Uterus (tissue), 2 donors: ENCODE results near the gene KLF1.

ENCODE experiments used
- POLR2A ChIP-seq, 2 donors: fragments of 450-650 bp; IDR thresholded peaks; one replicate each; pipeline ENCODE4 v1.6.1; 2016; ENCODE audit warnings: antibody characterized with exemption in 2 of 2, mild to moderate bottlenecking in 1 of 2, moderate library complexity in 1 of 2
- TF ChIP-seq, protein P1 (sequence below), 4 experiments: fragments of 200-600 bp in 2 of 4; fragments of 450-650 bp in 2 of 4; sonication (generic) in 2 of 4; IDR thresholded peaks; one replicate each; pipeline ENCODE4 v1.5.1; 2016 to 2019; ENCODE audit warnings: antibody characterized with exemption in 4 of 4, mild to moderate bottlenecking in 2 of 4, moderate library complexity in 1 of 4

DNA sequence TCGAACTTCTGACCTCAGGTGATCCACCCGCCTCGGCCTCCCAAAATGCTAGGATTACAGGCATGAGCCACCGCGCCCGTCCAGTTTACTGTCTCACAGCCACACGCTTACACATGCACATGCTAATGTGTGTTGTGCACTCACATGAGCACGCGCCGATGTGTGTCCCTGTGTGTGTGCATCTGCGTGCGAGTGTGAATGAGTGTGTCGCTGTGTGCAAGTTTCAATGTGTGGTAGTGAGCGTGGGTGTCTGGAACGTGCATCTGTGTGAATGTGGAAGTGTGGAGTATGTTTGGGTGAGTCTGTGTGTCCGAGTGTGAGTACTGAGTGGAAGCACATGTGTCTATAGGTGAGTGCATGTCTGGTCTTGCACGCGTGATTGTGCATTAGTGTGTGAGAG is 44.5 kb downstream of the KLF1 start:
- no peak for TF ChIP-seq POLR2A (IDR thresholded peaks at IDR 0.05)
- TF ChIP-seq, protein P1, sequence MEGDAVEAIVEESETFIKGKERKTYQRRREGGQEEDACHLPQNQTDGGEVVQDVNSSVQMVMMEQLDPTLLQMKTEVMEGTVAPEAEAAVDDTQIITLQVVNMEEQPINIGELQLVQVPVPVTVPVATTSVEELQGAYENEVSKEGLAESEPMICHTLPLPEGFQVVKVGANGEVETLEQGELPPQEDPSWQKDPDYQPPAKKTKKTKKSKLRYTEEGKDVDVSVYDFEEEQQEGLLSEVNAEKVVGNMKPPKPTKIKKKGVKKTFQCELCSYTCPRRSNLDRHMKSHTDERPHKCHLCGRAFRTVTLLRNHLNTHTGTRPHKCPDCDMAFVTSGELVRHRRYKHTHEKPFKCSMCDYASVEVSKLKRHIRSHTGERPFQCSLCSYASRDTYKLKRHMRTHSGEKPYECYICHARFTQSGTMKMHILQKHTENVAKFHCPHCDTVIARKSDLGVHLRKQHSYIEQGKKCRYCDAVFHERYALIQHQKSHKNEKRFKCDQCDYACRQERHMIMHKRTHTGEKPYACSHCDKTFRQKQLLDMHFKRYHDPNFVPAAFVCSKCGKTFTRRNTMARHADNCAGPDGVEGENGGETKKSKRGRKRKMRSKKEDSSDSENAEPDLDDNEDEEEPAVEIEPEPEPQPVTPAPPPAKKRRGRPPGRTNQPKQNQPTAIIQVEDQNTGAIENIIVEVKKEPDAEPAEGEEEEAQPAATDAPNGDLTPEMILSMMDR (IDR thresholded peaks at IDR 0.05): no peak
